ENCODE results near the gene GPER1. TPM values are rescaled to one million over a fixed set of nuclear protein-coding genes. Genes with fewer than 3 reads are reported as not detected.
A peak's percentile ranks its signal among the peaks of the same experiment; 100 is the strongest.
"Not testable (repeated sequence)": the region's sequence is repeated elsewhere in the genome, so short reads cannot be mapped to it uniquely, and the experiment has no call there.

The GPER1 gene
- total RNA-seq, 1 donor from 2014 or later: 1.6 TPM

DNA sequence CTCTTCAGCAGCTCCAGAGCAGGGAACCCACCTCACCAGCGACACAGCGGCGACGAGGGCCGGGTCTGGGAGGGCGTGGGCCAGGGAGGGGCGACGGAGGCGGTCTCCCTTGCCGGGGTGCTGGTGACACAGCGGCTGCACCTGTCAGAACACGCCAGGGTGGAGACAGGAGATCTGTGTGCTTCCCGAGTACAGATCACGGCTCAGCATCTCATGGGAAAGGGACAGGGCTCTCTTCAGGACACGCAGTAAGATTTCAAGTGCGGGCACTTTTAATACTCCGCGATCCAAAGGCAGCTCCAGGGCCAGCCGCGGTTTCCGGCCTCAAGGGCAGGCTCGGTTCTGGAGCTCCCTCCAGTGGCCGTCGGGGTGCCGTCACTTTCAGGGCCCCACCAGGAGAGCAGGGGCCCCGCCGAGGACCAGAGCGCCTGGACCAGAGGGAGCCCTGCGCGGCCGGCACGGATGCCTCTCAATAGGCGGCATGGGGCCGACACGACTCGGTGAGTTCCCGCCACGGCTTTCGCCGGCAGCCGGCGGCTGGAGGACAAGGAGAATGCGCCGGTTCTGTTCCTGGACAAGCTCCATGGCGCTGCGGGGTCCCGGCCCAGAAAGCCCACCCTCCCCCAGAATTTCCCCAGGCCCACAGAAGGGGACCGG lies 22.2 kb upstream of the GPER1 start:
- peak; percentile 95 to 98 for DNase-seq (ENCODE audit: low spot score in 2 of 2)
- FAIRE-seq: no peak

- no peak for DNase-seq (ENCODE audit: low spot score in 2 of 2)
- FAIRE-seq: no peak
Observed at GRCh38 chr7:1066242-1066588, 21.7 kb upstream of the GPER1 start.

GRCh38 chr7:1068013-1068412 lies 19.9 kb upstream of the GPER1 start:
- FAIRE-seq: no peak

DNA sequence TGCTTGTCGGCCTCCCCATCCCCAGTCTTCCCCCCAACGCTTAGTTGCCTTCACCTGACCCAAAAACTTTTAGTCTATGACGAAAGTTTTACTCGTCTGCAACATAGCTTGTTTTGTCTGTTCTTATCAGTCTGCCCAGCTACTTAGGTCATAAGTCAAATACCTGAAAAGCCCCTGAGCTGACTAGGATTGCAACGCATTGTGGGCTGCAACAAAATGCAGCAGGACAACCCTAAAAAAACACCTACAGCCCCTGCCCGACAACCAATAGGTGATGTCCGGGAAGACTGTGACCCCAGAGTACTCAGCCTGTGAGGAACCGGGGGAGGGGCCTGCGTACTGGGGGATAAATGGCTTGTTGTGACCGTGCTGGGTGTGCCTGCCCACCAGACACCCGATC lies 19.3 kb upstream of the GPER1 start:
- DNase-seq (ENCODE audit: low spot score in 2 of 2) (no peak), FAIRE-seq (no peak)

More at GRCh38 chr7:1068013-1068412, 19.9 kb upstream of the GPER1 start:
- no peak for DNase-seq (ENCODE audit: low spot score in 2 of 2)

DNA sequence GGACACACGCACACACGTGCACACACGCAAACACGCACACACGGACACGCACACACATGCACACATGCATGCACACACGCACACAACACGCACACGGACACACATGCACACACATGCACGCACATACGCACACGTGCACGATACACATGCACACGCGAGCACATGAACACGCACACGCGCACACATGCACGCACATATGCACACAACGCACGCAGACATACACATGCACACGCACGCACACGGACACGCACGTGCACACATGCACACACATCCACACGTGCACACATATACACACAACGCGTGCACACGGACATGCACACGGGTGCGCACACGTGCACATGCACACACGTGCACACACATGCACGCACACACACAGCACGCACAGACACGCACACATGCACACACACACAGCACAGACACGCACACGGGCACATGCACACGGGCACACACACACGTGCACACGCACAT lies 17.3 kb upstream of the GPER1 start:
- no peak for DNase-seq (ENCODE audit: low spot score in 2 of 2)
- FAIRE-seq: no peak

GRCh38 chr7:1071731-1072254 lies 16.1 kb upstream of the GPER1 start:
- FAIRE-seq: no peak

DNA sequence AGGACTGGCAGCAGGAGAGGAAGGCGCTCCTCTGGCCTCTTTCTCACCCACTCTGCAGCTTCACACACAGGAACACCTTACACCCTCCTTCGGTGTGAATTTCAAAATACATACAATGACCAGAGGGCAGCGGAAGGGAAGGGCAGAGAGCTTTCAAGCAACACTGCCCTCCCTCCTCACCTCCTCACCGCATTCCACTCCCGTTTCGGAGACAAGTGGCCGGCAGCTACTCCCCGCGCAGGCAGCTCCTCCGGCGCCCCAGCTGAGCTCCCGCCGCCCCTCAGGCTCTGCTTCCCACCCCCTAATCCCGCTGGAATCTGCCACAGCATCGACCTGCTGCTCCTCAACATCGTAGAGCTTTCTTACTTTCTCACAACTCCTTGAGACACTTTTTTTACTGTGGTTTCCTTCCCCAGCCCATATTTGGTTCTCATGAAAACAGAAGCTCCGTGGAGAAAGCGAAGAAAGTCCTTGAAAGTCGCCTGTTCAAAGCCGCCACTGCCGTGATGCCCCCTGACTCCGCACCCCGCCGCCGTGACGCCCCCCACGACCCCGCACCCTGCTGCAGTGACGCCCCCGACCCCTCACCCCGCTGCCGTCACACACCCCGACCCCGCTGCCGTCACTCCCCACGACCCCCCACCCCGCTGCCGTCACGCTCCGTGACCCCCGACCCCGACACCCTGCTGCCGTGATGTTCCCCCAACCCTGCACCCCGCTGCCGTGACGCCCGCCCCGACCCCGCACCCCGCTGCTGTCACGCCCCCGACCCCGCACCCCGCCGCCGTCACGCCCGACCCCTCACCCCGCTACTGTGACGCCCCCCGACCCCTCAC lies 14.6 kb upstream of the GPER1 start:
- DNase-seq (ENCODE audit: low spot score in 2 of 2) (no peak), FAIRE-seq (no peak)

More at GRCh38 chr7:1071731-1072254, 16.1 kb upstream of the GPER1 start:
- DNase-seq (ENCODE audit: low spot score in 2 of 2): no peak

DNA sequence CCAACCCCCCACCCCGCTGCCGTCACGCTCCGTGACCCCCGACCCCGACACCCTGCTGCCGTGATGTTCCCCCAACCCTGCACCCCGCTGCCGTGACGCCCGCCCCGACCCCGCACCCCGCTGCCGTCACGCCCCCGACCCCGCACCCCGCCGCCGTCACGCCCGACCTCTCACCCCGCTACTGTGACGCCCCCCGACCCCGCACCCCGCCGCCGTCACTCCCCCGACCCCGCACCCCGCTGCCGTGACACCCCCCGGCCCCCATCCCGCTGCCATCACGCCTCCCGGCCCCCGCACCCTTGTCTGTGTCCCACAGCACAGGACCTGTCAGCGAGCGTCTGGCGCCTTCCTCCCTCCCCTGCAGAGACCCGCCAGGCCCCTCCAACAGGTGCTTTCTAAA lies 13.9 kb upstream of the GPER1 start:
- not testable (repeated sequence) for DNase-seq (ENCODE audit: low spot score in 2 of 2); FAIRE-seq

DNA sequence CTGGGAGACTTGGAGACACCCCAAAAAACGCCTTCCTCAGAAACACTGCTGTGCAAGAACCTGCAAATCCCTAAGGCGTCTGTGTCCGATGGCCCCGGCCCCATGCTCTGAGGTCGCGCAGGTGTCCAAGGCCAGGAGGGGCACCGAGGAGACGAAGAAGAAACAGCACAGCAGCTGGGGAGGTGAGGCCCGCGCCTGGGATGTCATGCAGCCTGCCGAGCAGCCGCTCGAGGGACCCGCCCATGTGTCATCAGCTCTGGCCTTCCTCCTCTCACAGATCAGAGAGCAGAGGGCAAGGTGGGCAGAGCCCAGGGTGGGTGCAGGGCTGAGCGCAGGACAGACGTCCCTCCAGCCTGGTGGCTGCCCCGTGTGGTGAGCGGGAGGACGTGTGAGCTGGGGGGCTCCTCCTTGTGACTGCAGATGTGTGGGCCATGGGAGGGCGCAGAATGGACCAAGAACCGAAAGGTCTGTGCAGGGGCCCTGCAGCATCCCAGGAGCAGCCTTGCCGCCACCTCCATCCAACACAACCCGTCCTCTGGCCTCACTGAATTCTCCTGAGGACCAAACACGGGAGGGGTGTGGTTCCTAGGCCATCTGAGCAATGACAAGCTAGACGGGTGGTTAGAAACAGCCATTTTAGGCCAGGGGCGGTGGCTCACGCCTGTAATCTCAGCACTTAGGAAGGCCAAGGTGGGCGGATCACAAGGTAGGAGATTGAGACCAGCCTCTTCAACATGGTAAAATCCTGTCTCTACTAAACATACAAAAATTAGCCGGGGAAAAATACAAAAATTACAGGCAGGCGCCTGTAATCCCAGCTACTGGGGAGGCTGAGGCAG lies 13.1 kb upstream of the GPER1 start:
- no peak for FAIRE-seq

GRCh38 chr7:1076184-1077072 lies 11.5 kb upstream of the GPER1 start:
- DNase-seq (ENCODE audit: low spot score in 2 of 2) (no peak), FAIRE-seq (no peak)

More for the DNA sequence above, 13.1 kb upstream of the GPER1 start:
- no peak for DNase-seq (ENCODE audit: low spot score in 2 of 2)

DNA sequence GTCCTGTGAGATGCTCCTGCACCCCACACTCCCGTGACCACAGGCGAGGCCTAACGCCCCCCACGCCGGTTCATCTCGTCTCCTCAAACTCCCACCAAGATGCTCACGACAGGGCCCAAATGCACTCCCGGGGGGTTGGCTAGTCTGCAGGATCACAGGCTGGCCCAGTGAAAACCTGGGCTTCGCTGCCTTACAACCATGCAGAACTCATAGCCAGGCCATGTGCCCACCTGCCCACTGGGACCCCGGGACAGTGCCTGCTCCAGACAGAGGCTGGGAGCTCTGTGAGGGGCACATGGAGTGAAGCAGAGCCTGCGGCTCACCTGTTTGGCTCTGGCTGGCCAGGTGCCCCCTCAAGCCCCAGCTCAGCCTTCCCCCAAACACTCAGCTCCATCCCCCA lies 9.4 kb upstream of the GPER1 start:
- no peak for FAIRE-seq
- DNase-seq (ENCODE audit: low spot score in 2 of 2): no peak

DNA sequence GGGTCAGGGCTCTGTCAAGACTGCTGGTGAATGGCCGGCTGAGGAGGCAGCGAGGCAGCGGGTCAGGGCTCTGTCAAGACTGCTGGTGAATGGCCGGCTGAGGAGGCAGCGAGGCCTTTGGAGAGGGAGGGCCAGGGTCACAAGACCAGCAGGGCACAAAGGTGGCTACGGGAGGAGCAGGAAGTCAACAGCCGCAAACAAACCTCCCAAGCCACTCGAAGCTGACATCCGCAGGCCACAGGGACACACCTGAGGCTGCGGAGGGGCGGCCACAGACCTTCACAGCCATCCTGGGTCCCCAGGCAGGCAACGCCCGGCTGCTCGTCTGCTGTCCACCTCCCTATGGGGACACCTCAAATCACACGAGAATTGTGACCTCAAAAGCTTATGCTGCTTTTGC lies 8.9 kb upstream of the GPER1 start:
- DNase-seq (ENCODE audit: low spot score in 2 of 2): no peak
- FAIRE-seq: no peak

- no peak for FAIRE-seq
Observed at GRCh38 chr7:1079546-1079945, 8.4 kb upstream of the GPER1 start.

DNA sequence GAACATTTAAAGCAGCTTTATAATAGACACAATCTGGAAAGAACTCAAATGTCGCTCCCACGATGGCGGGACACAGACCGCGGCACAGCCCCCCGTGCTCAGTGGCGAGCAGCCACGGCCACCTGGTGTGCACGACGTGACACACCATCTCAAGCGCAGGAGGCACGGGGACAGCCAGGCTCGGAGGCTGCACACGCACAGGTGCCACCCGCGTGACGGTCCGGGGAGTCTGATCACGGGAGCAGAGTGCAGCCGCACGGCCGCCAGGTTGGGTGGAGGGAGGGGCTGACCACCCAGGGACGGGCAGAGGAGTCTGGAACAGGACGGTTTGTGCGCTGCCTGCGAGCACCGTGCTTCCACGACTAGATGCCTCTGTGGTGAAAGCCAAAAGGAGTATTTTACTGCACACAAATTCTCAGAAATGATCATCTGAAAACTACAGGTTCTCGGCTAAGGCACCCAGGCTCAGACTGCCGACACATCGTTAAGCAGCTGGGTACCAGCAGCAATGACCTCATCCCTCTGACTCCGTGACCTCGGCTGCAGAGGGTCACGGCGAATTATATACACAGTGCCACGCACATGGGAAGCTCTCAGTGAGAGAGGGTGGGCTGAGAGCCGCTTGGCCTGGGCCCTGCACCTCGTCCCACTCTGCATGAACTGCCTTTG lies 7.5 kb upstream of the GPER1 start:
- no peak for FAIRE-seq
- no peak for DNase-seq (ENCODE audit: low spot score in 2 of 2)

More at GRCh38 chr7:1079546-1079945, 8.4 kb upstream of the GPER1 start:
- no peak for DNase-seq (ENCODE audit: low spot score in 2 of 2)

- FAIRE-seq: no peak
- DNase-seq (ENCODE audit: low spot score in 2 of 2): no peak
Observed at GRCh38 chr7:1080921-1081255, 7.0 kb upstream of the GPER1 start.

DNA sequence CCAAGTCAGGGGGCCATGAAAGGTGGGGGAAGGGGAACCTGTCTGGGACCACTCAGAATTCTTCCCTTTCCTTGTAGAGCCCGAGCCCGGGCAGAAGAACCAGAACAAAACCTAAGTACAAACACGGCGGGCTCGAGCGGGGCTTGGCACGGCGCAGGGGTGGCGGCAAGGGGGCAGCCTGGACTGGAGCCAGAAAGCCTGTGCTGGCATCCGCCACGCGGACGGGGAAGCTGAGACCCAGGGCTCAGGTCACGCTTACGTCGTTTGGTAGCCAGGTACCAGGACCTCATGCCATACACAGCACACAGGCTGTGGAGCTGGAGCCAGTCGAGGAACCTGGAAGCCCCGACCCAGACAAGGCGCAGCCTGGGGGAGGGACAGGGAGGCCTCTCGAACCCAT lies 6.6 kb upstream of the GPER1 start:
- DNase-seq (ENCODE audit: low spot score in 2 of 2) (no peak), FAIRE-seq (no peak)

GRCh38 chr7:1081931-1082401 lies 5.9 kb upstream of the GPER1 start:
- DNase-seq (ENCODE audit: low spot score in 2 of 2): no peak
- FAIRE-seq: no peak

GRCh38 chr7:1083729-1084657 lies 3.9 kb upstream of the GPER1 start:
- FAIRE-seq (no peak), DNase-seq (ENCODE audit: low spot score in 2 of 2) (no peak)

Data from frontal cortex (tissue), 4 donors.